ENCODE data around the gene STRIT1.

DNA sequence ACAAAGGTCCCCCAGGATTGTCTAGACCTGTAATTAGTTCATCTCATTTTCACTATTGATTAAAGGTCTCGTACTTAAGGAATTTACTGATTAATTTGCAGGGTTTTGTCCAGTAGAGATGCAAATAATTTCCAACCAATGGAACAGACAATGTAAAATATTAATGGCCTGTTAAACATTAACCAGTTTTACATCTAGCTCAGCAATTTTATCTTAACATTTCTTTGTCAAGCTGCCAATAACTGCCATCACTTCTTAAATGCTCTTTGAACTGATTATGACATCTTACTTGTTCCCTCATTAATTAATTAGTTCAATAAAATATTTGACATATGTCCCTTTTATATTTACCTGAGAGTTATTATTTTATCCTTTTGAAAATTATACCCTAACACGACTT lies 9.4 kb upstream of the STRIT1 start:
- no peak for TF ChIP-seq POLR2A (IDR thresholded peaks at IDR 0.05; ENCODE audit: low read length)
- TF ChIP-seq, protein P1, sequence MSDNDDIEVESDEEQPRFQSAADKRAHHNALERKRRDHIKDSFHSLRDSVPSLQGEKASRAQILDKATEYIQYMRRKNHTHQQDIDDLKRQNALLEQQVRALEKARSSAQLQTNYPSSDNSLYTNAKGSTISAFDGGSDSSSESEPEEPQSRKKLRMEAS (IDR thresholded peaks at IDR 0.05): no peak
- TF ChIP-seq, protein P2, sequence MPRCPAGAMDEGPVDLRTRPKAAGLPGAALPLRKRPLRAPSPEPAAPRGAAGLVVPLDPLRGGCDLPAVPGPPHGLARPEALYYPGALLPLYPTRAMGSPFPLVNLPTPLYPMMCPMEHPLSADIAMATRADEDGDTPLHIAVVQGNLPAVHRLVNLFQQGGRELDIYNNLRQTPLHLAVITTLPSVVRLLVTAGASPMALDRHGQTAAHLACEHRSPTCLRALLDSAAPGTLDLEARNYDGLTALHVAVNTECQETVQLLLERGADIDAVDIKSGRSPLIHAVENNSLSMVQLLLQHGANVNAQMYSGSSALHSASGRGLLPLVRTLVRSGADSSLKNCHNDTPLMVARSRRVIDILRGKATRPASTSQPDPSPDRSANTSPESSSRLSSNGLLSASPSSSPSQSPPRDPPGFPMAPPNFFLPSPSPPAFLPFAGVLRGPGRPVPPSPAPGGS (IDR thresholded peaks at IDR 0.05): no peak
- TF ChIP-seq MYC (IDR thresholded peaks at IDR 0.05; ENCODE audit: borderline replicate concordance, low read length): no peak
- TF ChIP-seq CEBPB (IDR thresholded peaks at IDR 0.05): no peak
- TF ChIP-seq, protein P3, sequence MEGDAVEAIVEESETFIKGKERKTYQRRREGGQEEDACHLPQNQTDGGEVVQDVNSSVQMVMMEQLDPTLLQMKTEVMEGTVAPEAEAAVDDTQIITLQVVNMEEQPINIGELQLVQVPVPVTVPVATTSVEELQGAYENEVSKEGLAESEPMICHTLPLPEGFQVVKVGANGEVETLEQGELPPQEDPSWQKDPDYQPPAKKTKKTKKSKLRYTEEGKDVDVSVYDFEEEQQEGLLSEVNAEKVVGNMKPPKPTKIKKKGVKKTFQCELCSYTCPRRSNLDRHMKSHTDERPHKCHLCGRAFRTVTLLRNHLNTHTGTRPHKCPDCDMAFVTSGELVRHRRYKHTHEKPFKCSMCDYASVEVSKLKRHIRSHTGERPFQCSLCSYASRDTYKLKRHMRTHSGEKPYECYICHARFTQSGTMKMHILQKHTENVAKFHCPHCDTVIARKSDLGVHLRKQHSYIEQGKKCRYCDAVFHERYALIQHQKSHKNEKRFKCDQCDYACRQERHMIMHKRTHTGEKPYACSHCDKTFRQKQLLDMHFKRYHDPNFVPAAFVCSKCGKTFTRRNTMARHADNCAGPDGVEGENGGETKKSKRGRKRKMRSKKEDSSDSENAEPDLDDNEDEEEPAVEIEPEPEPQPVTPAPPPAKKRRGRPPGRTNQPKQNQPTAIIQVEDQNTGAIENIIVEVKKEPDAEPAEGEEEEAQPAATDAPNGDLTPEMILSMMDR (IDR thresholded peaks at IDR 0.05): no peak
- TF ChIP-seq EHMT2 (IDR thresholded peaks at IDR 0.05; ENCODE audit: low read depth): no peak
- TF ChIP-seq HOXA7 (CRISPR knock-in tag; IDR thresholded peaks at IDR 0.05): no peak
- no peak for TF ChIP-seq BHLHE40 (IDR thresholded peaks at IDR 0.05; ENCODE audit: low read depth, low read length)
- TF ChIP-seq ZNF302 (CRISPR knock-in tag; IDR thresholded peaks at IDR 0.05): no peak
- no peak for TF ChIP-seq NFE2L2 (conservative IDR thresholded peaks at IDR 0.05; ENCODE audit: low read length)
- TF ChIP-seq RCOR1 (IDR thresholded peaks at IDR 0.05; ENCODE audit: low read depth, low read length): no peak
- no peak for TF ChIP-seq HEYL (CRISPR knock-in tag; IDR thresholded peaks at IDR 0.05)
